Body of pancreas (tissue), 4 donors: ENCODE measurements around the gene MLH1.

Experiments
- CTCF ChIP-seq, 7 experiments: fragments of 450-650 bp in 4 of 7; fragments of 200-600 bp in 3 of 7; sonication (generic) in 3 of 7; IDR thresholded peaks; one replicate each; pipeline ENCODE4 v1.5.1; 2016 to 2019; ENCODE audit warnings: antibody characterized with exemption in 7 of 7
- POLR2A ChIP-seq, 3 donors: fragments of 450-650 bp; IDR thresholded peaks; one replicate each; pipeline ENCODE4 v1.6.1; 2016; ENCODE audit warnings: antibody characterized with exemption in 3 of 3, mild to moderate bottlenecking in 2 of 3

- TF ChIP-seq POLR2A (IDR thresholded peaks at IDR 0.05) (no peak), CTCF (IDR thresholded peaks at IDR 0.05) (no peak)
These were observed 21.2 kb upstream of the MLH1 start for GRCh38 chr3:36972163-36972562.
